ENCODE results near the gene CHRNA3.

- TF ChIP-seq CTCF (IDR thresholded peaks at IDR 0.05; ENCODE audit: low read depth, low read length) (no peak), EZH2phosphoT487 (IDR thresholded peaks at IDR 0.05; ENCODE audit: low read depth) (no peak)
Measured at GRCh38 chr15:78563092-78563491, 57.7 kb downstream of the CHRNA3 start.

Measured in OCI-LY3 (cell line).